GM21825 (cell line): ENCODE results near the gene HES3.

Experiments used
- ATAC-seq: cut with Tn5 transposase; IDR thresholded peaks from one replicate; pipeline ENCODE4 v1.9.1; 2021; ENCODE audit warnings: mild to moderate bottlenecking, moderate library complexity; ENCODE audit not compliant: unreplicated experiment

The HES3 gene, protein sequence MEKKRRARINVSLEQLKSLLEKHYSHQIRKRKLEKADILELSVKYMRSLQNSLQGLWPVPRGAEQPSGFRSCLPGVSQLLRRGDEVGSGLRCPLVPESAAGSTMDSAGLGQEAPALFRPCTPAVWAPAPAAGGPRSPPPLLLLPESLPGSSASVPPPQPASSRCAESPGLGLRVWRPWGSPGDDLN

DNA sequence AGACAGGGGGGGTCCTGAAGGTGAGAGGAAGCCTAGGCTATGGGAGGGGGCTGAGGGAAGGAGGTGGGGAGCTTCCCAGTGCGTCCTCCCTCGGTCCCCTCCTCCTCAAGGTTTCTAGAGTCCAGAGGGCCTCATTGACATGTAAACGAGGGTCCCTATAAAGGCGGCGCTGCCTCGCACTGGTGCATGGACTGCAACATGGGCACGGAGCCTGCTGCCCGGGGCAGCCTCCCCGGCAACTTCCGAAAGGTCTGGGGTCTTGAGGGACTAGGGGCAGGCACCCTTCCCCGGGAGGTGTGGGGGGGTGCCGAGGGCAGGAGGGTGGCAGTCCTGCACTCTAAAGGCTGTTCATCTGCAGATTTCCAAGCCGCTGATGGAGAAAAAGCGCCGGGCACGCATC, at the start of gene HES3:
TSS of gene HES3 (plus strand) at position 187 of the 400 bp plus-strand sequence. CDS start at position 374, 187 bp downstream.
- ATAC-seq, result no peak

DNA sequence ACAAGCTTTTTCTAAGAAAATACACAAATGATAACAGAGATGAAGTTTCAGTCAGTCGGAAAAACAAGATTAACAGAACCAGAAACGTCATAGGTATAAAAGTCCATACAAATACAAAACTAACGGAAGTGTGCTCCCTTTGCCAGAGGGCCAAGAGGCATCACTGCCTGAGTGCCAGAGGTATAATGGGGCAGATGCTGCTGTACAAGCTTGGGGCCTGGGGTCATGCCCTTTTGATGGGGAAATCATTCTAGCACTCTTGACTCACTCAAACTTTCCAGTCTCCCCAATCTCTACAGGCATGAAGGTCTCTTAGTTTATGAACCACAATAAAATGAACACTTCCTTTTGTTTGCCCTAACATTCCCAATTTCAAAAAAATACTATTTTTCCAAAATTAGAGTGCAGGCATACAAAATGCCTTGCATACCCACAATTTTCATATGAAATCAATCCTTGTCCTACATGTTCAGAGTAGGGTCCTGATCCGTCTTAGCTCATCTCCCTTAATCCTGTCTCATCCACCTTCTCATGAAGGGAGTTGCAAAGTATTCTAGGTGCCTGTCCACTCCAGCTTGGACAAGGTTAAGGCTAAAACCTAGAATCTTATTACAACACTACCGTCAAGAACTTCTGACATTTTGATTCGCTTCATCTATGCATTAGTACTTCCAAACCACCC, 46.1 kb upstream of the HES3 start:
- ATAC-seq, result no peak

GRCh38 chr1:6198646-6199297, 45.2 kb upstream of the HES3 start:
- no peak for ATAC-seq

GRCh38 chr1:6199298-6200187, 44.4 kb upstream of the HES3 start, which contains the start of gene RPL22:
Gene RPL22 (minus strand): TSS chr1:6199595. CDS start chr1:6199573, 22 bp downstream.
- peak; percentile 96 for ATAC-seq

DNA sequence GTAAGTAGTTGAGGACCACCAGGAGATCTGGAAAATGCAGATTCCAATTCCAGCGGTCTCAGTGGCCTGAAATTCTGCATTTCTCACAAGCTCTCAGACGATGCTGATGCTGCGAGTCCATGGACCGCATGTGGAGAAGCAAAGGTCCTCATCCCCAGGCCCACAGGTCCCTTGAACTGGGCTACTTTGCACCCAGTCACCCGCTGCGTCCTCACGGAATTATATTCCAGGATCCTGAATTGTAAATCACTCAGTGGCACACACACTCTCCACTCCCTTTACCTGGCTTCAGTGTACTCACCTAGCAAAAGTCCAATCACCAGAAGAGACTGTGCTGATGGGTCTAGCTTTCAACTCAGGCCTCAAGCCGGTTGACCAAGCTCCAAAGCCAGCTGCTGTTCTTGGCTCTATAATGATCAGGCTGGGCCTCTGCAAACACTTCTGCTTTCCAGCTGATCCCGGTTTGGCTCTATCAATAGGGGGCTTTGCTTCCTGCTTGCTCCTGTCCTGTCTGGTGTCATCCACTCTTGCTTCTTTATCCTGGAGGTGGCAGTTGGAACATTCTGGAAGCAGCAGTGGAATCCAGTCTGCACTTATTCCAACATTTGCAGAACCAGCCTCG, 43.7 kb upstream of the HES3 start:
- no peak for ATAC-seq

DNA sequence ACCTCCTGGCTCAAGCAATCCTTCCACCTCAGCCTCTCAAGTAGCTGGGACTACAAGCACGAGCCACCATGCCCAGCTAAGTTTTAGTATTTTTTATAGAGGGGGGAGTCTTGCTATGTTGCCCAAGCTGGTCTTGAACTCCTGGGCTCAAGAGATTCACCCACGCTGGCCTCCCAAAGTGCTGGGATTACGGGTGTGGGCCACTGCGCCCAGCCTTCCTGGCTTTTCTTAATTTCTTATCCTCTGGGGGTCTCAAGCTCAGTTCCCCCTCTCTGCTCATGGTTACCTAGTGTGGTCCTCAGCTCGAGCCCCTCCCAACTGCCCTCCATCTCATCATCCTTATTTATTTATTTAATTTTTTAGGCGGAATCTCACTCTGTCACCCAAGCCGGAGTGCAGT, 41.7 kb upstream of the HES3 start:
- ATAC-seq, result no peak

DNA sequence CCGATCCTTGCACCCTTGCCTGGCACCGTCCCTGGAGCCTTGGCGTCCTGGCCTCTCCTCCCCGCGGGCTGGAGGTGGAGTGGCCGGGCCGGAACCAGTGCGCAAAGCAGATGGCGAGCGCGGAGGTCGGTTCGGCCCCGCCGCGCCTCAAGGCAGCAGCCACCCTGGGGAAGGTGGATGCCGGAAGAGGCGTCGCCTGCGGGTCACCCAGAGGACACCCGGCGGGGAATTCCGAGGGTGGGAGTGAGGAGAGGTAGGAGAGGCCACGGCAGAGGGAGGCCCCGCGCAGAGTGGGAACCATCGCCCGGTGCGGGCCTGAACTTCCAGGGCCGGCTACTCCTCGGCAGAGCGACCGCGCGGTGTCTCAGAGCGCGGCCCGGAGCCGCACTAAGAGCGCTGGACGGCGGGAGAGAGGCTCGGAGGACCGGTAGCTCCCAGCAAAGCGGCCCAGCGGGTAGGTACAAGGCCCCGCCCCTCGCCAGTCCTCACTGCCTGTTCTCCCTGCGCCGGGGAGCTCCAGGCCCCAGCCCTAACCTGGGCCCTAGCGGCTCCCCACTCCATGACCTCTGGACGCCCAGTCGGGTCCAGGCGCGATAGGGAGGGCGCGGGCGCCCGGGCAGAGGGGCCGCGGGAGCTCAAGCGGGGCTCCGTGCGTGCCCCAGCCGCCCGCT, 38.0 kb upstream of the HES3 start, which contains the start of gene RNF207:
TSS of gene RNF207 (plus strand) at position 271 of the 671 bp plus-strand sequence. CDS start 417 bp downstream, outside the sequence.
- ATAC-seq, result peak; percentile 48

DNA sequence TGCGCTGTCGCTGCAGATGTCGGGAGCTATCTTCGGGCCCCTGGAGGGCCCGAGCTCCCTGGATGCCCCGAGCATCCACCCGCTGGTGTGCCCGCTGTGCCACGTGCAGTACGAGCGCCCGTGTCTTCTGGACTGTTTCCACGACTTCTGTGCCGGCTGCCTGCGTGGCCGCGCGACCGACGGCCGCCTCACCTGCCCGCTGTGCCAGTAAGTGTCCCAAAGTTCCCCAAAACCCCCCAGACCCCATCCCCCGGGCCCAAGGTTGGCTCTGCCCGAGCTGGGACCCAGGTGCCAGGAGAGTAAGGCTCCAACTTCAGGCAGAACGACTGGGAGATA, 37.5 kb upstream of the HES3 start:
- ATAC-seq, result no peak

GRCh38 chr1:6207075-6207885, 36.7 kb upstream of the HES3 start:
- no peak for ATAC-seq

DNA sequence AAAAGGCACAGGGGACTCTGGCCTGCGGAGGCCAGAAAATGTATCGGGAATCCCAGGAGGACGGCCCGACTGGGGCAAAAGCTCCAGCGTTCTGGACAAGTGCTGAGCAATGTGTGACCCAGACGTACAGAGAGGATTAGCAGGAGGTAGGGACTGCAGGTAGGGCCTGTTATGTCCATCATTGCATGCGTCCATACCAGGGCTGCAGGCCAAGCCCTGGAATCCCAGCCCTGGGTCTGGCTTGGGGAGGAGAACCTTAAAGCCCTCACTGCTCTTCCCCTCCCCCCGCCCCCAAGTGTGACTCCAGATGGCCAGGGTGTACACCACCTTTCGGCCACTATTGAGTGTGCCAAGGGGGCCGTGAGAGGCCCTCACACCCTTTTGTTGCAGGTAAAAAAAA, 36.1 kb upstream of the HES3 start:
- no peak for ATAC-seq

GRCh38 chr1:6208723-6209660, 35.0 kb upstream of the HES3 start:
- ATAC-seq, result no peak

- ATAC-seq, result no peak
Measured at GRCh38 chr1:6209661-6210580, 34.1 kb upstream of the HES3 start.

GRCh38 chr1:6210591-6211355, 33.2 kb upstream of the HES3 start:
- ATAC-seq, result no peak

GRCh38 chr1:6211731-6212130, 32.2 kb upstream of the HES3 start:
- ATAC-seq, result no peak

DNA sequence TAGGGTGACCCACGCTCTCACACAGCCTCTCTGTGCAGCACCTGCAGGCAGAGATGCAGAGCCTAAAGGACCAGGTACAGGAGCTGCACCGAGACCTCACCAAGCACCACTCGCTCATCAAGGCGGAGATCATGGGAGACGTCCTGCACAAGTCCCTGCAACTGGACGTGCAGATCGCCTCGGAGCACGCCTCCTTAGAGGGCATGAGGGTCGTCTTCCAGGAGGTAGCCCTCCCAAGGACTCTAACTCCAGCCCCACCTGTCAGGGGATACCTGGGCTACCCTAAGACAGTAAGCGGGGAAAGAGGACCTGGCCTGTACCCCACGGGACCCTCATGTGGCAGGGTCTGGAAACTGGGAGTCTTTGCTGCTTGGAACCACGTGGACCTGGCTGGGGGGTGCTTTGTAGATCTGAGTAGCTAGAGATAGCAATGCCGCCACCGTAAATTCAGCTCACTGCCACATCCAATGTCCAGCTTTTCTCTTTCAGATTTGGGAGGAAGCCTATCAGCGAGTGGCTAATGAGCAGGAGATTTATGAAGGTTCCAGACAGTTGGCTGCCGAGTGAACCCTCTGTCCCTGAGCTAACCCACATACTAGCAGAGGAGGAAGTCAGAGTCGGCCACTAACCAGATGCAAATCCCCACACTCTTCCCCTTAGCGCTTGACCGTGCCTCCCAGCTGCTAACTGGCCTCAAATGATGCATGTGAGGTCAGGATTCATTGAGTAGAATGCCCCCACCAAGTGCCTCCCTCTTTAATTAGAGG, 31.6 kb upstream of the HES3 start:
- no peak for ATAC-seq
